Measurements from ENCODE around the gene FAM124B.

DNA sequence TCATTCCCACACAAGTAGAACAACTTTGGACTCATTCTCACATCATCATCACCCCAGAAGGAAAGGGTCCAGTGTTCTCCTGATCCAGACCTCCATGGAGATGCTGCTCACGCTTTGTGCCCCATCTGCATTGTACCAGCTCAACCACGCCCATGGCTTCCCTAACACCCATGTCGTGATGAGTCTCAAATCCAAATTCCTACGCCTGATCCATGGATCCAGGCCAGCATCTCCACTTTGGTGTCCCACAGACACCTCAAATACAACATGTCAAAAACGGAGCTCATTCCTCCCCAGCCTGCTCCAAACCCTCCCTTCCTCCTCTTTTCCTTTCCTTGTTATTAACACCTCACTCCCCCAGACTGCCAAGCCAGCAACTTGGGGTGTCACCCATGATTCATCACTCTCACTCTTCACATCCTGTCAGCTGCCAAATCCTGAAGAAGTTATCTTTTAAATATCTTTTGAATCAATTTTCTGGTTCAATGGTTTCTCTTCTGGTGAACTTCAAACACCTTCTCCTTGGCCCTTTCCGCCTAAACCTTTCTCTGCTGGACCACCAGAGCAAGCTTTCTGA, 30.2 kb upstream of the FAM124B start:
- TF ChIP-seq, protein P1, sequence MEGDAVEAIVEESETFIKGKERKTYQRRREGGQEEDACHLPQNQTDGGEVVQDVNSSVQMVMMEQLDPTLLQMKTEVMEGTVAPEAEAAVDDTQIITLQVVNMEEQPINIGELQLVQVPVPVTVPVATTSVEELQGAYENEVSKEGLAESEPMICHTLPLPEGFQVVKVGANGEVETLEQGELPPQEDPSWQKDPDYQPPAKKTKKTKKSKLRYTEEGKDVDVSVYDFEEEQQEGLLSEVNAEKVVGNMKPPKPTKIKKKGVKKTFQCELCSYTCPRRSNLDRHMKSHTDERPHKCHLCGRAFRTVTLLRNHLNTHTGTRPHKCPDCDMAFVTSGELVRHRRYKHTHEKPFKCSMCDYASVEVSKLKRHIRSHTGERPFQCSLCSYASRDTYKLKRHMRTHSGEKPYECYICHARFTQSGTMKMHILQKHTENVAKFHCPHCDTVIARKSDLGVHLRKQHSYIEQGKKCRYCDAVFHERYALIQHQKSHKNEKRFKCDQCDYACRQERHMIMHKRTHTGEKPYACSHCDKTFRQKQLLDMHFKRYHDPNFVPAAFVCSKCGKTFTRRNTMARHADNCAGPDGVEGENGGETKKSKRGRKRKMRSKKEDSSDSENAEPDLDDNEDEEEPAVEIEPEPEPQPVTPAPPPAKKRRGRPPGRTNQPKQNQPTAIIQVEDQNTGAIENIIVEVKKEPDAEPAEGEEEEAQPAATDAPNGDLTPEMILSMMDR (IDR thresholded peaks at IDR 0.05), result no peak
- TF ChIP-seq POLR2A (IDR thresholded peaks at IDR 0.05), result no peak

All from heart left ventricle (tissue), 13 donors.